ENCODE measurements around the gene DHX58.

GRCh38 chr17:42065201-42065600 is 47.3 kb downstream of the DHX58 start:
- TF ChIP-seq CTCF (IDR thresholded peaks at IDR 0.05 in 8 of 11, conservative IDR thresholded peaks at IDR 0.05 in 3 of 11), result no peak
- TF ChIP-seq POLR2AphosphoS5 (IDR thresholded peaks at IDR 0.05), result no peak

Measured in spleen (tissue), 7 donors.